HCT116 (cell line): Measurements from ENCODE around the gene DENND4A. TPM values are rescaled to one million over a fixed set of nuclear protein-coding genes. Genes with fewer than 3 reads are reported as not detected.
A peak's percentile ranks its signal among the peaks of the same experiment; 100 is the strongest.

Experiments used
- ATAC-seq: fragments of 200-7000 bp; cut with Tn5 transposase; 2 replicates; pipeline ENCODE4 v1.9.1; 2020; ENCODE audit warnings: mild to moderate bottlenecking, moderate library complexity
- BruUV-seq: library from RNA; stranded (reverse); fragments of 400-500 nt; replicated peaks from 2 replicates; lab custom pipeline; 2021; lab: Mats Ljungman, UMichigan
- CTCF ChIA-PET: fragments of 300-600 bp; sonication (Branson Sonifier 250); formaldehyde crosslinking; loops from one replicate; lab custom pipeline; 2021; ENCODE audit warnings: antibody characterized with exemption; lab: Charles Lee
- POLR2A ChIA-PET: fragments of 300-600, 350-600 bp; sonication (Branson Sonifier 250); formaldehyde crosslinking; loops from one replicate; lab custom pipeline; 2021; ENCODE audit warnings: antibody characterized with exemption; lab: Charles Lee
- RAD21 ChIA-PET, 2 experiments: fragments of 300-600 bp; sonication (Branson Sonifier 250); formaldehyde crosslinking; loops; one replicate each; lab custom pipeline; 2023; ENCODE audit warnings: low total read pairs in 2 of 2; ENCODE audit not compliant: uncharacterized antibody in 2 of 2, unreplicated experiment in 2 of 2, low non-redundant PET in 1 of 2; lab: Charles Lee
- DNase-seq: peaks from one replicate; pipeline ENCODE4 v3.0.0-alpha.2; 2010; ENCODE audit warnings: low read depth, low spot score
- H2AFZ ChIP-seq: fragments of 200-600 bp; shearing (Covaris generic), sonication (generic); 2 replicates; pipeline ENCODE4 v1.6.1; 2017; ENCODE audit warnings: low read depth, mixed run types, mixed read lengths, antibody characterized with exemption, low read length; ENCODE audit not compliant: poor library complexity, severe bottlenecking
- H3K27ac ChIP-seq: 2 replicates; pipeline ENCODE4 v1.5.1; 2012; ENCODE audit warnings: low read depth, low read length
- H3K27me3 ChIP-seq: fragments of 200-600 bp; sonication (generic); 2 replicates; pipeline ENCODE4 v1.6.1; 2016; ENCODE audit warnings: mixed run types, low read length, mixed read lengths; ENCODE audit not compliant: insufficient read depth
- H3K36me3 ChIP-seq, 2 experiments: fragments of 200-500 bp in 1 of 2; fragments of 200-600 bp in 1 of 2; sonication (Bioruptor generic) in 1 of 2; sonication (generic) in 1 of 2; 2 replicates each; pipeline versions ENCODE4 v1.5.1 to v1.6.1; 2014 to 2016; ENCODE audit warnings: low read length in 2 of 2, inconsistent platforms in 1 of 2, mixed read lengths in 1 of 2, mixed run types in 1 of 2; ENCODE audit not compliant: insufficient read depth in 2 of 2, control insufficient read depth in 1 of 2
- H3K4me1 ChIP-seq, 2 experiments: fragments of 200-600 bp in 1 of 2; sonication (generic) in 1 of 2; 2 replicates each; pipeline versions ENCODE4 v1.5.1 to v1.6.1; 2012 to 2017; ENCODE audit warnings: low read length in 2 of 2, inconsistent platforms in 1 of 2, mild to moderate bottlenecking in 1 of 2, mixed read lengths in 1 of 2, mixed run types in 1 of 2, moderate library complexity in 1 of 2; ENCODE audit not compliant: insufficient read depth in 2 of 2, control insufficient read depth in 1 of 2
- H3K4me2 ChIP-seq: fragments of 200-600 bp; sonication (generic); 2 replicates; pipeline ENCODE4 v1.6.1; 2017; ENCODE audit warnings: mixed run types, low read length, mixed read lengths
- H3K4me3 ChIP-seq, 2 experiments: fragments of 200-600 bp in 1 of 2; sonication (generic) in 1 of 2; replicated peaks in 1 of 2; 2 replicates each; pipeline ENCODE4 v1.5.1; 2011 to 2016; ENCODE audit warnings: low read length in 2 of 2, control low read depth in 1 of 2, low read depth in 1 of 2, mild to moderate bottlenecking in 1 of 2, mixed read lengths in 1 of 2, mixed run types in 1 of 2
- H3K79me2 ChIP-seq: fragments of 200-600 bp; sonication (generic); 2 replicates; pipeline ENCODE4 v1.6.1; 2017; ENCODE audit warnings: mild to moderate bottlenecking, mixed run types, low read length, moderate library complexity, mixed read lengths; ENCODE audit not compliant: insufficient read depth
- H3K9ac ChIP-seq: fragments of 200-600 bp; sonication (generic); 2 replicates; pipeline ENCODE4 v1.6.1; 2016; ENCODE audit warnings: low read length, mixed read lengths
- H3K9me2 ChIP-seq: fragments of 200-600 bp; sonication (generic), shearing (Covaris generic); 2 replicates; pipeline ENCODE4 v1.6.1; 2017; ENCODE audit warnings: mixed run types, mild to moderate bottlenecking, moderate library complexity; ENCODE audit not compliant: insufficient read depth
- H3K9me3 ChIP-seq, 2 experiments: fragments of 200-500 bp in 1 of 2; fragments of 200-600 bp in 1 of 2; sonication (Bioruptor generic) in 1 of 2; sonication (generic) in 1 of 2; 2 replicates each; pipeline ENCODE4 v1.6.1; 2014 to 2017; ENCODE audit warnings: low read length in 2 of 2, mixed read lengths in 2 of 2, inconsistent platforms in 1 of 2, low read depth in 1 of 2, mild to moderate bottlenecking in 1 of 2, mixed run types in 1 of 2, moderate library complexity in 1 of 2; ENCODE audit not compliant: control insufficient read depth in 1 of 2, insufficient read depth in 1 of 2
- H4K20me1 ChIP-seq: fragments of 200-600 bp; sonication (generic), shearing (Covaris generic); 2 replicates; pipeline ENCODE4 v1.6.1; 2017; ENCODE audit warnings: mixed run types, mild to moderate bottlenecking, moderate library complexity; ENCODE audit not compliant: insufficient read depth
- EZH2 ChIP-seq: fragments of 200-600 bp; sonication (generic); IDR thresholded peaks from 2 replicates; pipeline ENCODE4 v1.6.1; 2017; ENCODE audit warnings: antibody characterized with exemption, mixed run types
- EZH2phosphoT487 ChIP-seq: fragments of 200-600 bp; IDR thresholded peaks from 2 replicates; pipeline ENCODE4 v1.6.1; 2018; ENCODE audit warnings: antibody characterized with exemption, borderline replicate concordance
- RAD21 ChIP-seq: IDR thresholded peaks from 2 replicates; pipeline ENCODE4 v1.6.1; 2012; ENCODE audit warnings: low read depth, mild to moderate bottlenecking
- REST ChIP-seq: IDR thresholded peaks from 2 replicates; pipeline ENCODE4 v1.6.1; 2012; ENCODE audit warnings: low read depth
- SRF ChIP-seq: IDR thresholded peaks from 2 replicates; pipeline ENCODE4 v1.6.1; 2012; ENCODE audit warnings: low read depth
- intact Hi-C: fragments of 100-400 bp; cut with micrococcal nuclease; formaldehyde crosslinking; loops from 2 replicates; pipeline ENCODE4 v1.10.0; 2022
- total RNA-seq: library from RNA; stranded (reverse); gene quantifications from one replicate; pipeline ENCODE4 v1.2.1, GENCODE V29; 2021; ENCODE audit not compliant: unreplicated experiment
- TF ChIP-seq, protein P1 (sequence below), 3 experiments: fragments of 200-600 bp in 1 of 3; sonication (generic) in 1 of 3; IDR thresholded peaks in 2 of 3; conservative IDR thresholded peaks in 1 of 3; 2 replicates each; pipeline ENCODE4 v1.5.1; 2012 to 2017; ENCODE audit warnings: low read depth in 2 of 3, low read length in 2 of 3, antibody characterized with exemption in 1 of 3, borderline replicate concordance in 1 of 3, control low read depth in 1 of 3, mild to moderate bottlenecking in 1 of 3, mixed read lengths in 1 of 3, mixed run types in 1 of 3, moderate library complexity in 1 of 3; ENCODE audit not compliant: insufficient read depth in 1 of 3

Gene DENND4A
- total RNA-seq, 1 experiment from 2014 or later, result 9.1 TPM

GRCh38 chr15:65639509-65639908 lies 152.6 kb downstream of the DENND4A start:
- POLR2A ChIA-PET, result no interaction called here
- no peak for DNase-seq
- Histone ChIP-seq H3K4me2 (no peak overlapping the region), H3K27ac (no peak overlapping the region), H3K36me3 (no peaks in the 10 kb centered on the region), H3K9me3 (no peaks in the 10 kb centered on the region), H4K20me1 (no peaks in the 10 kb centered on the region), H3K79me2 (no peaks in the 10 kb centered on the region), H3K4me3 (no peak overlapping the region)
- intact Hi-C loops, result loop anchor here (2.0 kb wide), 1 partner anchor 185 kb away; no protein-coding TSS in a partner anchor
- CTCF ChIA-PET, result interaction anchor here (0.6 to 3.5 kb wide), 2 partner anchors 185 to 197 kb away, joined by 3 to 11 read pairs; no protein-coding TSS in a partner anchor
- TF ChIP-seq EZH2, result no peak
- TF ChIP-seq, all 23 proteins: peak for 0
- no peak overlapping the region for H2AFZ ChIP-seq
- ATAC-seq, result no peak
- H3K4me1 ChIP-seq, result peaks cover 2 to 9% of the 10 kb centered on the region in 2 experiments; a peak in 3 of 4 replicates
- no peaks in the 10 kb centered on the region for H3K9me2 ChIP-seq
- RAD21 ChIA-PET, result no interaction called here
- BruUV-seq, result no TSS peak
- H3K9ac ChIP-seq, result no peak overlapping the region
- no peaks in the 10 kb centered on the region for H3K27me3 ChIP-seq

- TF ChIP-seq SRF (no peak), EZH2phosphoT487 (no peak), RAD21 (peak; percentile 89), EZH2 (no peak), REST (no peak)
- TF ChIP-seq, protein P1, sequence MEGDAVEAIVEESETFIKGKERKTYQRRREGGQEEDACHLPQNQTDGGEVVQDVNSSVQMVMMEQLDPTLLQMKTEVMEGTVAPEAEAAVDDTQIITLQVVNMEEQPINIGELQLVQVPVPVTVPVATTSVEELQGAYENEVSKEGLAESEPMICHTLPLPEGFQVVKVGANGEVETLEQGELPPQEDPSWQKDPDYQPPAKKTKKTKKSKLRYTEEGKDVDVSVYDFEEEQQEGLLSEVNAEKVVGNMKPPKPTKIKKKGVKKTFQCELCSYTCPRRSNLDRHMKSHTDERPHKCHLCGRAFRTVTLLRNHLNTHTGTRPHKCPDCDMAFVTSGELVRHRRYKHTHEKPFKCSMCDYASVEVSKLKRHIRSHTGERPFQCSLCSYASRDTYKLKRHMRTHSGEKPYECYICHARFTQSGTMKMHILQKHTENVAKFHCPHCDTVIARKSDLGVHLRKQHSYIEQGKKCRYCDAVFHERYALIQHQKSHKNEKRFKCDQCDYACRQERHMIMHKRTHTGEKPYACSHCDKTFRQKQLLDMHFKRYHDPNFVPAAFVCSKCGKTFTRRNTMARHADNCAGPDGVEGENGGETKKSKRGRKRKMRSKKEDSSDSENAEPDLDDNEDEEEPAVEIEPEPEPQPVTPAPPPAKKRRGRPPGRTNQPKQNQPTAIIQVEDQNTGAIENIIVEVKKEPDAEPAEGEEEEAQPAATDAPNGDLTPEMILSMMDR (IDR thresholded peaks at IDR 0.05 in 2 of 3, conservative IDR thresholded peaks at IDR 0.05 in 1 of 3; ENCODE audit: borderline replicate concordance in 1 of 3, insufficient read depth in 1 of 3, low read depth in 2 of 3, low read length in 2 of 3), result peak; percentile 84 to 89 (median 89); a peak in 5 of 6 replicates
- Histone ChIP-seq H3K9me3 (no peaks in the 10 kb centered on the region), H3K4me1 (peaks cover 2 to 9% of the 10 kb centered on the region in 2 experiments; a peak in 3 of 4 replicates), H3K4me2 (peak overlapping the region; percentile 10), H3K9ac (no peak overlapping the region), H3K9me2 (no peaks in the 10 kb centered on the region), H3K36me3 (no peaks in the 10 kb centered on the region), H3K79me2 (no peaks in the 10 kb centered on the region), H3K27me3 (no peaks in the 10 kb centered on the region), H2AFZ (no peak overlapping the region), H3K4me3 (no peak overlapping the region), H3K27ac (no peak overlapping the region), H4K20me1 (no peaks in the 10 kb centered on the region)
- no TSS peak for BruUV-seq
- DNase-seq (peak; percentile 65), ATAC-seq (peak; percentile 93)
- CTCF ChIA-PET, result interaction anchor here (0.6 to 3.5 kb wide), 4 partner anchors 43 to 198 kb away, joined by 3 to 11 read pairs (median 6); no protein-coding TSS in a partner anchor
- RAD21 ChIA-PET, result interaction anchor here in 1 of 2 experiments (0.9 kb wide), 1 partner anchor 190 kb away, joined by 3 read pairs; no protein-coding TSS in a partner anchor
- POLR2A ChIA-PET, result no interaction called here
- intact Hi-C loops, result loop anchor here (2.0 kb wide), 1 partner anchor 186 kb away; no protein-coding TSS in a partner anchor
Observed at GRCh38 chr15:65638681-65639089, 153.4 kb downstream of the DENND4A start.
